ENCODE results near the gene SCNN1G.
"Not testable (repeated sequence)": the region's sequence is repeated elsewhere in the genome, so short reads cannot be mapped to it uniquely, and the experiment has no call there.

Gene SCNN1G

GRCh38 chr16:23206986-23207385, 24.4 kb downstream of the SCNN1G start:
- DNase-seq = no peak

DNA sequence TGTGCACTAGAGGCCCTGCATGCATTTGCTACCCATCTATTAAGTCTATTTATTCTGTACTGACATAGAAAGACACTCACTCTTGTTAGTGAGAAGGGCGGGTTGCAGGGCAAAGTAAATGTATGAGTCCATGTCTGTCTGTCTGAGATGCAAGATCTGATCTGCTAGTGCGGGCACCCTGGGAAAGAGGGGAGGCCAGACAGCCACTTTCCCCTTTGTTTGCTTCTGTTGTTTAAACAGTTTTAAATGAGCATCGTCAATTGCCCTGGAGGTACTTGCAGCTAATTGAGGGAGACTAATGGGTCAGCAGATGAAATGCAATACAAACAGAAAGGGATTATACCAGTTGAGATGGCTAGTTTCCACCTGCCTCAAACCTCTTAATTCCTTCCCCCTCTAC, 24.9 kb downstream of the SCNN1G start:
- no peak for DNase-seq

DNA sequence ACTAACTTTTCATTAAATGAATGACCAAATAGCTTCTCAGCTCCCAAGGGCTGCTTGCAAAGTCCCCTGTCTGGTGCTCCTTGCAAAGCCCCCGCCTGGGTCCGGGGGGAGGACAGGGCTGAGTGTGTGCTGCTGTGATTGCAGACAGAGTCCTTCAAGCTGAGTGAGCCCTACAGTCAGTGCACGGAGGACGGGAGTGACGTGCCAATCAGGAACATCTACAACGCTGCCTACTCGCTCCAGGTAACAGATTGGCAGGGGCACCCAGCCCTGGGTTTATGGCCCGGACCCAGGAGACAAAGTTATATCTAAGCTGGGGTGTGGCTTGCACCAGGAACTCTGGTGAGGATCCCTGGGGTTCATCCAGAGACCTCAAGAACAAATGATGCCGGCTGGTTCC, 27.1 kb downstream of the SCNN1G start:
- no peak for DNase-seq

GRCh38 chr16:23213831-23214230, 31.3 kb downstream of the SCNN1G start:
- no peak for DNase-seq

DNA sequence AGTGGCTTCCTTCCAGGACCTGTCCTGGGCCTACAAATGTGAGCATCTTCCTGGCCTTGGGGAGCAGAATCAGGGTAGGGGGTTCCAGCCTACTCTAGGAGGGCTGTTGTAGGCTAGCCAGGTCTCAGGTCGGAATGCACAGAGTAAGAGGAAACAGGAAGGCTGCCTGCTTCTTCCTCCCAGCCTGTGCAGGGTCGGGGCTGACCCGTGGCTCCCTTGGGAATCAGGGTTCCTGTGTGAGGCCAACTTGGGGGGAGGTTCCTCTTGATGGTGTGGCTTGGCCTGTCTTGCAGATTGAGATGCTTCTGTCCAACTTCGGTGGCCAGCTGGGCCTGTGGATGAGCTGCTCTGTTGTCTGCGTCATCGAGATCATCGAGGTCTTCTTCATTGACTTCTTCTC, 32.3 kb downstream of the SCNN1G start:
- no peak for DNase-seq

DNA sequence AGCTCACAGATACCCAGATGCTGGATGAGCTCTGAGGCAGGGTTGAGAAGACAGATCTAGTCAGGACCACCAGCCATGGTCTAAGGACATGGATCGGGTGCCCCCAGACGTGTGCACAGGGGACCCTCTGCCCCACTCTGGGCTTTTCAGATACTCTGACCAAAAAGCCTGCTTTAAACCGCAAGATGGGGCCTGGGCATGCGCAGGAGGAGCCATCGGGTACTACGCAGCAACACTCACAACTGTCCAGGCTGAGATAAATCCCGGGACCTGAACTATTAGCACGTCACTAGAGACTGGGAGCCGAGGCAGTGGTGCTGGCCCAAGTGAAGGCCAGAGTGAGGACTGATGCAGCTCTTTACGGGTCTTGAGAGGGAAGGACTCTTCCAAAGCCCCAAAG, 32.9 kb downstream of the SCNN1G start:
- DNase-seq = no peak

- no peak for DNase-seq
Measured at GRCh38 chr16:23216658-23217246, 34.2 kb downstream of the SCNN1G start.

- no peak for DNase-seq
Measured at GRCh38 chr16:23217646-23218045, 35.1 kb downstream of the SCNN1G start.

DNA sequence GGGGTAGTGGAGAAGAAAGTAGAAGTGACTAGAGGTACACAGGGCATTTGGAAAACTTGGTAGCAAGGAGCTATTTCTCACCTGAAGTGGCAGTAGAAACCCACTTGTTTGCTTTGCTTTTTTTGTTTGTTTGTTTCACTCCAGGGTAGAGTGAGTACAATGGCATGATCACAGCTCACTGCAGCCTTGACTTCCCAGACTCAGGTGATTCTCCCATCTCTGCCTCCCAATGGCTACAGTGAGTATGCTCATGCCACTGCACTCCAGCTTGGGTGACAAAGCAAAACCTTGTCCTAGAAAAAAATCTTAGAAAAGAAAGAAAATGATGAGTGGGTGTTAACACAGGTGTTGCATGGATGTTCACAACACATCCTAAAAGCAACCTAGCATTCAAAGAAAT, 40.4 kb downstream of the SCNN1G start:
- DNase-seq = no peak

DNA sequence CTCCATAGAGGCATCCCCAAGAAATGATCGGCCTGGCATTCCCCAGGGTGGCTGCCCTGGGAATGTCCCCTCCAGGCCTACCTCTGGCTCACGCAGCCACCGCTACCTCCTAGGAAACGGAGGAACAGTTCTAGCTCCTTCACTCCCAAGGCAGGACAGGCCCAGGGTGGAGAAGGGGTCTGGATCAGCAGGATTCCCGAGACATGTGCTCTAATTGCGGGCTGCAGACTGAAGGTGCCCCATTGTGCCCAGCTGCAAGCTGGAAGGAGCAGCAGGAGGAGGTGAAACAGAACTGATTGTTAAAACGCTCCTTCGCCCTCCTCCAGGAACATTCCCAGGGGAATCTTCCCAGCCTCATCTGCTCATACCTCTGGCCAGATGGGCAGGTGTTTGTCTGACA, 40.8 kb downstream of the SCNN1G start:
- no peak for DNase-seq

DNA sequence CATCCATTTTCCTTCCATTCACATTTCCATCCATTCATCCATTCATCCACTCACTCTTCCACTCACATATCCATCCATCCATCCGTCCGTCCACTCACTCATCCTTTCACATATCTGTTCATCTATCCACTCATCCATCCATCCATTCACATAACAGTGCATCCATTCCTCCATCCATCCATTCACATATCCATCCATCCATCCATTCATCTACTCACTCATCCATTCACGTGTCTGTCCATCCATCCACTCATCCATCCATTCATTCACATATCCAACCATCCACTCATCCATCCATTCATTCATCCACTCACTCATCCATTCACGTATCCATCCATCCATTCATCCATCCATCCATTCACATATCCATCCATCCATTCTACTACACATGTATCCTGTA, 42.6 kb downstream of the SCNN1G start:
- DNase-seq = no peak

GRCh38 chr16:23225634-23226033, 43.1 kb downstream of the SCNN1G start:
- no peak for DNase-seq

DNA sequence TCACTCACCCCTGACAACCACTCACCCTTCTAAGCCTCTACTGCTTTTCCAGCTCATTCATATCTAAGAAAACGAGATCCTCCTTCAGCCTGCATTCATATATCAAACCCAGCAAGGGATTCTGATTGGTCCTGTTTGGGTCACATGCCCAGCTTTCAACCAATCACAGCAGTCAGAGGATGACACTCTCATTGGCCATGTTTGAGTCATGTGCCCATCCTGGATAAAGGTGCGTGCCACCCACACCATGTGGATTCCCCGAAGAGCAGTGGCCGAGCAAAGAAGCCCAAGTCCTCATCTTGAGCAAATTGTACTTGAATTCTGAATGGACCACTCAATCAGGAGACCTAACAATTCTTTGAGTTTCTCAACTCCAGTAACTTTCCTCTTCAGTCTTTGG, 45.0 kb downstream of the SCNN1G start:
- no peak for DNase-seq

- DNase-seq = no peak
Measured at GRCh38 chr16:23229714-23230113, 47.2 kb downstream of the SCNN1G start.

GRCh38 chr16:23232806-23233205, 50.3 kb downstream of the SCNN1G start:
- DNase-seq = no peak

DNA sequence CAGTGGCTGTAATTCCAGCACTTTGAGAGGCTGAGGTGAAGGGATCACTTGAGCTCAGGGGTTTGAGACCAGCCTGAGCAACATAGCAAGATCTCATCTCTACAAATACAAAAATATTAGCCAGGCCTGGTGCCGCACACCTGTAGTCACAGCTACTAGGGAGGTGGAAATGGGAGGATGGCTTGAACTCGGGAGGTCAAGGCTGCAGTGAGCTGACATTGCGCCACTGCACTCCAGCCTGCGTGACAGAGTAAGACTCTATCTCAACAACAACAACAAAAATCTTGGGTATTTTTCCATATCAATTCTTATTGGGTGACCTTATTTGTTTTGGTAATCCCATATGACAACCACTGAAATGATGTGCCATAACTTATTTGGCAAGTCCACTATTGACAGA, 52.6 kb downstream of the SCNN1G start:
- DNase-seq = no peak

DNA sequence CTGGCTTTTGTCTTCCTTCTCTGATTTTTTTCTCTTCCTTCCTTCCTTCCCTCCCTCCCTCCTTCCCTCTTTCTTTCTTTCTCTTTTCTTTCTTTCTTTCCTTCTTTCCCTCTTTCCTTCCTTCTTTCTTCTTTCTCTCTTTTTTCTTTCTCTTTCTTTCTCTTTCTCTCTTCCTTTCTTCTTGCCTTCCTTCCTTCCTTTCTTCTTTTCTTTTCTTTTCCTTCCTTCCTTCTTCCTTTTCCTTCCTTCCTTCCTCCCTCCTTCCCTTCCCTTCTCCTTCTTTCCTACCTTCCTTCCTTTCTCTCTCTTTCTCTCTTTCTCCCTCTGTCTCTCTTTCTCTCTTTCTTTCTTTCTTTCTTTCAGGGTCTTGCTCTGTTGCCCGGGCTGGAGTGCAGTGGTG, 54.4 kb downstream of the SCNN1G start:
- no peak for DNase-seq

DNA sequence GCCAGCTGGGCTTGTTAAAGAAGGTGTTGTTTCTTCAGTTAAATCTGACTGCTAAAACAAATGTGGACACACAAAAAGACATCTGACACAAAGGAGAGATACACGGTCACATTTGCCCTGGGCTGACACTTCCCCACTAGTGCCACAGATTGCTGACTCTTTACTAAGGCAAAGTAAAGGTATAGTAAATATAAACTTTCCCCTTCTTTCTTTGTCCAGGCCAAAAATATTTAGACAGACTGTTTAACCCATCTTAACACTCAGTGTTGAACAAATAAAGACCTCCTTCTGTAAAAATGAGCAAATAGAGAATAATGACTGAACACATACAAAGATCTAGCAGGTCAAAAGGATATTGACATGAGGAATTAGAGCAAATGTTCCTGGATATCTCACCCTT, 58.4 kb downstream of the SCNN1G start:
- DNase-seq = no peak

GRCh38 chr16:23244122-23244521, 61.6 kb downstream of the SCNN1G start:
- no peak for DNase-seq

- no peak for DNase-seq
Measured at GRCh38 chr16:23245268-23245667, 62.7 kb downstream of the SCNN1G start.

DNA sequence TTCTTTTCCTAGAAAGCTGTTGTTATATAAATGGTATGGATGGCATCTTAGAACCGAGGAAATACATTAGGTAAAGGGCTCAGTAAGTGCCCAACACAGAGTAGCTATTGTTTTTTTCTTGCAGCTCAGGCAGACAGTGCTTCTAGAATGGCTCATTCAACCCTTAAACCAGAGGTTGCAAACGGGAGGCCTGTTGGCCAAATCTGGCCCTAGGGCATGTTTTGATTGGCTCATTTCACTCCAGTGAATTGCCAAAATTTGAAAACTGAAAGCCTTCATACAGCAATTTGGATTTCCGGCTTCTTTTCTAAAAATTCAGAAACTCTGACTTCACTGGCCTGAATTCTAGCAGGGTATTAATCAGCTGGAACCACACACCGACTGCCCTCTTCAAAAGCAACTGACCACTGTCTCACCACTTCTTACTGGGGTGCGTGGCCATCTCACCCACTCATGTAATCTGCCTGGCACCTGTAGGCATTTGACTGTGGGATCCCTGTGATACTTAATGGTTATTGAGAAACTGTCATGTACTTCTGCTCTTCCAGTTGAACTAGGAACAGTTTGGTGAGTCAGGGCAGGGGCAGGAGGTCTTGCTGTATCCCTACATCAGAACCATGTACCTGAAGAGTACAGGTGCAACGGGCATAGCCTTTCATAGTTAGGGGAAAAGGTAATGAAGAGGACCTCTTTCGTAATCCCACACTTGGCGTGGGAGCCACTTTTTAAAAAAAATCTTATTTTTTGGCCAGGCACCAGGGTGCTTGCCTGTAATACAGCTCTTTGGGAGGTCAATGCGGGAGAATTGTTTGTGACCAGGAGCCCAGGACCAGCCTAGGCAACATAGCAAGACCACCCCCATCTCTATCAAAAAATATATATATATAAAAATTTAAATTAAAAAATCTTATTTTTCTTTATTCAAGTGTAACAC, 66.0 kb downstream of the SCNN1G start:
- no peak for DNase-seq

DNA sequence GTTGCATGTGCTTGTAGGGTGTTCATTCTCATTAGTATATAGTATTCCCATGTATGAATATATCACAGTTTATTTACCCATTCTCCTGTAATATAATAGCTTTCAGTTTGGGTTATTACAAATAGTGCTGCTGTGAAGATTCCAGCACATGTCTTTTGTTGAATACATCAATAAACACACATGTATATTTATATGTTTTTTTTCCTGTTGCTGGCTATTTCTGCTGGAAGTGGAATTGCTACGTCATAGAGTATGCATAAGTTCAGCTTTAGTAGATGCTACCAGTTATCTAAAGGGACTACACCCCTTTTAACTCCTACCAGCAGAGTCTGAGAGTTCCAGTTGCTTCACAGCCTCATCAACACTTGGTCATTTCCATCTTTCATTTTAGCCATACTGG, 67.3 kb downstream of the SCNN1G start:
- no peak for DNase-seq

- DNase-seq = no peak
Measured at GRCh38 chr16:23252310-23252709, 69.8 kb downstream of the SCNN1G start.

GRCh38 chr16:23253650-23254049, 71.1 kb downstream of the SCNN1G start:
- not testable (repeated sequence) for DNase-seq

- DNase-seq = no peak
Measured at GRCh38 chr16:23254338-23254737, 71.8 kb downstream of the SCNN1G start.

All from T-helper 9 cell (primary cell).